ENCODE data around the gene NT5E. TPM values are rescaled to one million over a fixed set of nuclear protein-coding genes. Genes with fewer than 3 reads are reported as not detected.
A peak's percentile ranks its signal among the peaks of the same experiment; 100 is the strongest.

The NT5E gene
- total and polyA plus RNA-seq, 9 donors: 29.3 to 68.7 (median 47.4) TPM

GRCh38 chr6:85452441-85452881 lies 2.6 kb downstream of the NT5E start:
- peak overlapping the region; percentile 11 to 96 for H3K27ac ChIP-seq
- H3K27me3 ChIP-seq: no peaks in the 10 kb centered on the region
- H3K4me3 ChIP-seq: no peak overlapping the region
- 20 to 33% (median 29%) methylated on average over 5 of the region's 5 CpGs for WGBS, 3 donors
- no peaks in the 10 kb centered on the region for H3K9me3 ChIP-seq
- H3K36me3 ChIP-seq: no peaks in the 10 kb centered on the region
- TF ChIP-seq EP300 (IDR thresholded peaks at IDR 0.05): no peak
- TF ChIP-seq CTCF (IDR thresholded peaks at IDR 0.05): no peak
- no peak for TF ChIP-seq POLR2A (IDR thresholded peaks at IDR 0.05)
- H3K4me1 ChIP-seq (ENCODE audit: insufficient read depth): peaks cover 9% of the 10 kb centered on the region
- intact Hi-C loops (cut with DNase I): no loop called here
- no peak for DNase-seq

- Histone ChIP-seq H3K27ac (peak overlapping the region; percentile 11 to 96), H3K4me3 (no peak overlapping the region), H3K27me3 (no peaks in the 10 kb centered on the region), H3K4me1 (ENCODE audit: insufficient read depth) (peaks cover 9% of the 10 kb centered on the region), H3K36me3 (no peaks in the 10 kb centered on the region), H3K9me3 (no peaks in the 10 kb centered on the region)
- DNase-seq: no peak
- 88 to 97% (median 97%) methylated on average over 2 of the region's 2 CpGs for WGBS, 3 donors
- intact Hi-C loops (cut with DNase I): no loop called here
- TF ChIP-seq CTCF (IDR thresholded peaks at IDR 0.05) (no peak), EP300 (IDR thresholded peaks at IDR 0.05) (no peak), POLR2A (IDR thresholded peaks at IDR 0.05) (no peak)
Observed at GRCh38 chr6:85453052-85453451, 3.2 kb downstream of the NT5E start.

GRCh38 chr6:85453490-85453889 lies 3.6 kb downstream of the NT5E start:
- no peaks in the 10 kb centered on the region for H3K27me3 ChIP-seq
- 91 to 96% (median 94%) methylated on average over 2 of the region's 2 CpGs for WGBS, 3 donors
- TF ChIP-seq POLR2A (IDR thresholded peaks at IDR 0.05) (no peak), CTCF (IDR thresholded peaks at IDR 0.05) (no peak), EP300 (IDR thresholded peaks at IDR 0.05) (no peak)
- peaks cover 10% of the 10 kb centered on the region for H3K4me1 ChIP-seq (ENCODE audit: insufficient read depth)
- H3K9me3 ChIP-seq: no peaks in the 10 kb centered on the region
- DNase-seq: no peak
- peak overlapping the region in 1 of 2 donors; percentile 96 for H3K27ac ChIP-seq
- no peaks in the 10 kb centered on the region for H3K36me3 ChIP-seq
- intact Hi-C loops (cut with DNase I): no loop called here
- no peak overlapping the region for H3K4me3 ChIP-seq

- H3K27me3 ChIP-seq: no peaks in the 10 kb centered on the region
- DNase-seq: no peak
- 66 to 87% (median 78%) methylated on average over 3 of the region's 3 CpGs for WGBS, 3 donors
- TF ChIP-seq POLR2A (IDR thresholded peaks at IDR 0.05) (no peak), EP300 (IDR thresholded peaks at IDR 0.05) (no peak), CTCF (IDR thresholded peaks at IDR 0.05) (no peak)
- intact Hi-C loops (cut with DNase I): no loop called here
- no peak overlapping the region for H3K4me3 ChIP-seq
- H3K9me3 ChIP-seq: no peaks in the 10 kb centered on the region
- H3K27ac ChIP-seq: peak overlapping the region in 1 of 2 donors; percentile 2
- no peaks in the 10 kb centered on the region for H3K36me3 ChIP-seq
- H3K4me1 ChIP-seq (ENCODE audit: insufficient read depth): peaks cover 17% of the 10 kb centered on the region
Observed at GRCh38 chr6:85455471-85456026, 5.7 kb downstream of the NT5E start.
